Fibroblast of villous mesenchyme (primary cell): Measurements from ENCODE around the gene GLRA2. TPM values are rescaled to one million over a fixed set of nuclear protein-coding genes. Genes with fewer than 3 reads are reported as not detected.

Experiments used
- DNase-seq: peaks from one replicate; pipeline ENCODE4 v3.0.0-alpha.2; 2010; ENCODE audit warnings: low read depth
- H3K4me3 ChIP-seq: 2 replicates; pipeline ENCODE4 v1.5.1; 2011; ENCODE audit warnings: low read depth, mild to moderate bottlenecking, low read length
- CTCF ChIP-seq: IDR thresholded peaks from 2 replicates; pipeline ENCODE4 v1.5.1; 2012; ENCODE audit warnings: low read depth, mild to moderate bottlenecking, low read length; ENCODE audit not compliant: insufficient read depth
- total RNA-seq: library from RNA; depleted of rRNA; stranded (reverse); fragments of >200 nt; gene quantifications from 2 replicates; pipeline ENCODE4 v1.2.3, GENCODE V29; 2012

GLRA2 gene
- total RNA-seq, 1 donor = not detected

- no peak for DNase-seq
- H3K4me3 ChIP-seq = no peak overlapping the region
- TF ChIP-seq CTCF = no peak
Observed at GRCh38 chrX:14776901-14777300, 247.6 kb downstream of the GLRA2 start.

GRCh38 chrX:14777525-14777924, 248.2 kb downstream of the GLRA2 start:
- DNase-seq = peak; percentile 36
- no peak for TF ChIP-seq CTCF

GRCh38 chrX:14779580-14779979, 250.2 kb downstream of the GLRA2 start:
- no peak overlapping the region for H3K4me3 ChIP-seq
- no peak for DNase-seq
- no peak for TF ChIP-seq CTCF

More at GRCh38 chrX:14777525-14777924, 248.2 kb downstream of the GLRA2 start:
- H3K4me3 ChIP-seq = no peak overlapping the region
